IMR-90 (cell line): ENCODE measurements around the gene PANK4. TPM values are rescaled to one million over a fixed set of nuclear protein-coding genes. Genes with fewer than 3 reads are reported as not detected.

ENCODE experiments used
- ATAC-seq: fragments of 200-7000 bp; cut with Tn5 transposase; 2 replicates; pipeline ENCODE4 v1.9.1; 2020; ENCODE audit warnings: low read depth, mild to moderate bottlenecking, moderate library complexity
- BruUV-seq: library from RNA; stranded (reverse); fragments of 400-500 nt; replicated peaks from 2 replicates; lab custom pipeline; 2021; lab: Mats Ljungman, UMichigan
- CTCF ChIA-PET: fragments of 300-600 bp; formaldehyde crosslinking; extraction: SDS; loops from one replicate; lab custom pipeline; 2021; ENCODE audit warnings: antibody characterized with exemption; lab: Yijun Ruan, JAX
- POLR2A ChIA-PET: fragments of 300-600 bp; sonication (Branson Sonifier 250); formaldehyde crosslinking; loops from one replicate; lab custom pipeline; 2022; ENCODE audit warnings: antibody characterized with exemption; ENCODE audit not compliant: unreplicated experiment; lab: Charles Lee
- DNase-seq: peaks from one replicate; pipeline ENCODE4 v3.0.0; 2013
- H2AFZ ChIP-seq: replicated peaks from 2 replicates; pipeline ENCODE3; 2013; ENCODE audit warnings: low read length, mild to moderate bottlenecking; ENCODE audit not compliant: poor library complexity
- H2AK5ac ChIP-seq: 2 replicates; pipeline ENCODE4 v1.6.1; 2013; ENCODE audit warnings: low read depth, low read length, inconsistent platforms
- H2AK9ac ChIP-seq: replicated peaks from 2 replicates; pipeline ENCODE3; 2013; ENCODE audit warnings: mild to moderate bottlenecking, low read depth, low read length, moderate library complexity; ENCODE audit not compliant: poor library complexity
- H2BK120ac ChIP-seq: 2 replicates; pipeline ENCODE4 v1.6.1; 2013; ENCODE audit warnings: low read depth, low read length, inconsistent platforms
- H2BK15ac ChIP-seq: 3 replicates; pipeline ENCODE4 v1.6.1; 2013; ENCODE audit warnings: low read depth, low read length, inconsistent platforms
- H2BK20ac ChIP-seq: 2 replicates; pipeline ENCODE4 v1.6.1; 2013; ENCODE audit warnings: low read depth, mild to moderate bottlenecking, inconsistent platforms, low read length, moderate library complexity
- H2BK5ac ChIP-seq: 2 replicates; pipeline ENCODE4 v1.6.1; 2013; ENCODE audit warnings: mild to moderate bottlenecking, low read depth, low read length, inconsistent platforms; ENCODE audit not compliant: poor library complexity, severe bottlenecking
- H3K14ac ChIP-seq: replicated peaks from 2 replicates; pipeline ENCODE4 v1.6.1; 2013; ENCODE audit warnings: low read depth, low read length, inconsistent platforms
- H3K18ac ChIP-seq: 2 replicates; pipeline ENCODE4 v1.6.1; 2013; ENCODE audit warnings: low read depth, low read length, control low read depth
- H3K23ac ChIP-seq: 2 replicates; pipeline ENCODE4 v1.6.1; 2013; ENCODE audit warnings: low read depth, low read length, inconsistent platforms
- H3K27ac ChIP-seq: 2 replicates; pipeline ENCODE4 v1.5.1; 2013; ENCODE audit warnings: mild to moderate bottlenecking, control low read depth, low read length; ENCODE audit not compliant: insufficient read depth
- H3K27me3 ChIP-seq: 2 replicates; pipeline ENCODE4 v1.6.1; 2013; ENCODE audit warnings: low read length; ENCODE audit not compliant: control insufficient read depth, insufficient read depth
- H3K36me3 ChIP-seq: 2 replicates; pipeline ENCODE4 v1.6.1; 2013; ENCODE audit warnings: low read length, mixed read lengths; ENCODE audit not compliant: control insufficient read depth, insufficient read depth
- H3K4ac ChIP-seq: 2 replicates; pipeline ENCODE4 v1.6.1; 2013; ENCODE audit warnings: low read depth, low read length, inconsistent platforms
- H3K4me1 ChIP-seq: 2 replicates; pipeline ENCODE4 v1.6.1; 2013; ENCODE audit warnings: low read length, mixed read lengths; ENCODE audit not compliant: control insufficient read depth, insufficient read depth
- H3K4me2 ChIP-seq: 2 replicates; pipeline ENCODE4 v1.6.1; 2013; ENCODE audit warnings: low read depth, mild to moderate bottlenecking, control low read depth, low read length, moderate library complexity
- H3K4me3 ChIP-seq: 2 replicates; pipeline ENCODE4 v1.5.1; 2013; ENCODE audit warnings: low read depth, mild to moderate bottlenecking, control low read depth, low read length, moderate library complexity; ENCODE audit not compliant: insufficient read depth
- H3K56ac ChIP-seq: 2 replicates; pipeline ENCODE4 v1.6.1; 2013; ENCODE audit warnings: low read length, inconsistent platforms; ENCODE audit not compliant: insufficient read depth; ENCODE audit errors: extremely low read depth
- H3K79me1 ChIP-seq, 2 experiments: 2 replicates each; pipeline ENCODE4 v1.6.1; 2013; ENCODE audit warnings: low read length in 2 of 2, inconsistent platforms in 1 of 2, low read depth in 1 of 2
- H3K9ac ChIP-seq: 2 replicates; pipeline ENCODE4 v1.6.1; 2013; ENCODE audit warnings: low read depth, low read length, control low read depth
- H3K9me1 ChIP-seq: 2 replicates; pipeline ENCODE4 v1.6.1; 2013; ENCODE audit warnings: low read length, inconsistent platforms; ENCODE audit not compliant: insufficient read depth
- H3K9me3 ChIP-seq: 2 replicates; pipeline ENCODE4 v1.6.1; 2013; ENCODE audit warnings: low read length; ENCODE audit not compliant: control insufficient read depth, insufficient read depth
- H4K20me1 ChIP-seq: 2 replicates; pipeline ENCODE4 v1.6.1; 2013; ENCODE audit warnings: low read length, inconsistent platforms; ENCODE audit not compliant: insufficient read depth
- H4K5ac ChIP-seq: 2 replicates; pipeline ENCODE4 v1.6.1; 2013; ENCODE audit warnings: mild to moderate bottlenecking, low read depth, low read length, control low read depth
- H4K8ac ChIP-seq, 2 experiments: 2 replicates each; pipeline ENCODE4 v1.6.1; 2013; ENCODE audit warnings: low read depth in 2 of 2, low read length in 2 of 2, control low read depth in 1 of 2, inconsistent platforms in 1 of 2
- H4K91ac ChIP-seq: 2 replicates; pipeline ENCODE4 v1.6.1; 2013; ENCODE audit warnings: low read depth, low read length, inconsistent platforms; ENCODE audit not compliant: insufficient read depth
- BHLHE40 ChIP-seq: fragments of 150-350 bp; IDR thresholded peaks from 2 replicates; pipeline ENCODE4 v1.6.1; 2016; ENCODE audit warnings: mild to moderate bottlenecking, low read depth, low read length
- CHD1 ChIP-seq: IDR thresholded peaks from 2 replicates; pipeline ENCODE4 v1.6.1; 2012; ENCODE audit warnings: low read depth, low read length, improper control_type of control experiment
- FOS ChIP-seq: fragments of 150-350 bp; IDR thresholded peaks from 2 replicates; pipeline ENCODE4 v1.6.1; 2016; ENCODE audit warnings: low read depth, low read length
- MAFK ChIP-seq: IDR thresholded peaks from 2 replicates; pipeline ENCODE4 v1.6.1; 2012; ENCODE audit warnings: low read depth, low read length, improper control_type of control experiment
- MAZ ChIP-seq: IDR thresholded peaks from 2 replicates; pipeline ENCODE4 v1.6.1; 2012; ENCODE audit warnings: low read depth, mild to moderate bottlenecking, low read length, improper control_type of control experiment, moderate library complexity, borderline replicate concordance
- NFE2L2 ChIP-seq: fragments of 150-350 bp; IDR thresholded peaks from 2 replicates; pipeline ENCODE4 v1.6.1; 2016; ENCODE audit warnings: low read depth, mild to moderate bottlenecking, low read length
- RAD21 ChIP-seq: IDR thresholded peaks from 2 replicates; pipeline ENCODE4 v1.6.1; 2012; ENCODE audit warnings: low read length, improper control_type of control experiment
- RFX5 ChIP-seq: IDR thresholded peaks from 2 replicates; pipeline ENCODE4 v1.8.0; 2012; ENCODE audit warnings: low read depth, mild to moderate bottlenecking, low read length, moderate library complexity
- WGBS, 2 experiments: methylation state at CpG; one replicate each; pipeline versions ENCODE4 v1.1.5 to v1.1.7; 2013; ENCODE audit warnings: missing lambda C conversion rate in 2 of 2; ENCODE audit not compliant: insufficient read length in 1 of 2; ENCODE audit errors: extremely low coverage in 2 of 2; 5-methylcytosine and 5-hydroxymethylcytosine counted together
- dilution Hi-C: fragments of 300-500 bp; cut with HindIII; formaldehyde crosslinking; loops from one replicate; pipeline ENCODE4 v1.14.3; 2018; ENCODE audit warnings: low sequenced_read_pairs; ENCODE audit not compliant: unreplicated experiment
- in situ Hi-C: fragments of 300-500 bp; cut with MboI; formaldehyde crosslinking; loops from 3 replicates; pipeline ENCODE4 v1.14.3; 2019; ENCODE audit warnings: low sequenced_read_pairs, inconsistent platforms, mixed read lengths
- intact Hi-C: fragments of 100-400 bp; cut with micrococcal nuclease; formaldehyde crosslinking; loops from 2 replicates; pipeline ENCODE4 v1.10.0; 2022
- polyA plus RNA-seq, 3 experiments: library from polyadenylated mRNA; depleted of rRNA; stranded (reverse); fragments of >200 nt; gene quantifications; 2 replicates each; pipeline ENCODE4 v1.2.3, GENCODE V29; 2012; ENCODE audit warnings: low replicate concordance in 1 of 3
- total RNA-seq: library from RNA; depleted of rRNA; stranded (reverse); fragments of >200 nt; gene quantifications from 2 replicates; pipeline ENCODE4 v1.2.3, GENCODE V29; 2012
- TF ChIP-seq, protein P1 (sequence below): conservative IDR thresholded peaks from 2 replicates; pipeline ENCODE4 v1.5.1; 2012; ENCODE audit warnings: mild to moderate bottlenecking, low read depth, low read length, improper control_type of control experiment
- TF ChIP-seq, protein P2 (sequence below): fragments of 150-350 bp; IDR thresholded peaks from 2 replicates; pipeline ENCODE4 v1.6.1; 2016; ENCODE audit warnings: low read depth, mild to moderate bottlenecking, low read length, moderate library complexity, borderline replicate concordance

PANK4 gene
- total and polyA plus RNA-seq, 2 of the 4 experiments (the other 2 are of a cell fraction): 14.0 to 18.5 TPM

DNA sequence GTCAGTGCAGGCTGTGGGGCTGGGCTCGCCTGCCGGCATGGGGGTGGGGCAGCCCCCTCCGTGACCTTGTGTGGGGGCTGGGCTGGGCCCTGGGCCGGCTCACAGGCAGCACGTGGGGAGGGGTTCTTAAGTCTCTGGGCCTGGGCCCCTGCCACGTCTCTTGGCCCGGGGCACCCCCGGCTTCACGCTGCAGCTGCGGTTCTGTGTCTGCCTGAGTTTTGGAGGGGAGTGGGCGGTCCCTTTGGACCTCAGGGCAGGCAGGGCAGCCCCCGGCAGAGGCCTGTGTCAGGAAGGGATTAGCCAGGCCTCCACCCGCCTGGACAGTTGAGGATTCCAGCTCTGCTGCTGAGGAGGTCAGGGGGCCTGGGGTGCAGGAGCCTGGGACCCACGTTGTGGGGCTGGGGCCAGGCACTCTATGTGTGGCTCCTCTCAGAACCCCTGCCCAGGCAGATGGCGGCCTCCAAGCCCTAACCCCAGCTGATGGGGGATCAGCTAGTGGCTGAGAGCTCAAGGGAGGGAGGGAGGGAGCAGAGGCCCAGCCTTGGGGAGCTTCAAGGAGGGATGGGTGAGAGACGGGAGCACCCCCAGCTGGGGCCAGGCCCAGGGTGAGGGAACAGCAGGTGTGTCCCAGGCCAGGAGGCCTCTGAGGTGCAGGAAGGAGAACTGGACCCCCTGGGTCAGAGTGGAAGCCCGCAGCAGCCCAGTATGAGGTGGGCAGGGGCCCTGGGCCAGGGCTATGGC lies 52.1 kb downstream of the PANK4 start:
- Histone ChIP-seq H3K4ac (no peak overlapping the region), H3K18ac (no peak overlapping the region), H3K9ac (no peak overlapping the region), H3K79me1 (no peaks in the 10 kb centered on the region), H3K4me2 (no peak overlapping the region), H3K56ac (no peak overlapping the region), H3K14ac (no peak overlapping the region), H3K27me3 (peaks cover 36% of the 10 kb centered on the region), H4K5ac (no peak overlapping the region), H3K23ac (no peak overlapping the region), H2BK20ac (no peak overlapping the region), H3K9me3 (no peaks in the 10 kb centered on the region), H4K91ac (no peak overlapping the region), H3K27ac (no peak overlapping the region), H2BK15ac (no peak overlapping the region), H3K36me3 (no peaks in the 10 kb centered on the region), H2BK120ac (no peak overlapping the region), H4K8ac (no peak overlapping the region), H2AK9ac (no peak overlapping the region), H2AK5ac (no peak overlapping the region), H2BK5ac (no peak overlapping the region), H3K4me1 (no peaks in the 10 kb centered on the region), H3K4me3 (no peak overlapping the region), H4K20me1 (no peaks in the 10 kb centered on the region), H3K9me1 (no peaks in the 10 kb centered on the region), H2AFZ (no peak overlapping the region)
- ATAC-seq: no peak
- no TSS peak for BruUV-seq
- ChIA-PET CTCF (no interaction called here), POLR2A (no interaction called here)
- dilution Hi-C loops: no loop called here
- in situ Hi-C loops: no loop called here
- TF ChIP-seq RAD21 (no peak), FOS (no peak), CHD1 (no peak), RFX5 (no peak), NFE2L2 (no peak), BHLHE40 (no peak), MAFK (no peak), MAZ (no peak)
- TF ChIP-seq, protein P1, sequence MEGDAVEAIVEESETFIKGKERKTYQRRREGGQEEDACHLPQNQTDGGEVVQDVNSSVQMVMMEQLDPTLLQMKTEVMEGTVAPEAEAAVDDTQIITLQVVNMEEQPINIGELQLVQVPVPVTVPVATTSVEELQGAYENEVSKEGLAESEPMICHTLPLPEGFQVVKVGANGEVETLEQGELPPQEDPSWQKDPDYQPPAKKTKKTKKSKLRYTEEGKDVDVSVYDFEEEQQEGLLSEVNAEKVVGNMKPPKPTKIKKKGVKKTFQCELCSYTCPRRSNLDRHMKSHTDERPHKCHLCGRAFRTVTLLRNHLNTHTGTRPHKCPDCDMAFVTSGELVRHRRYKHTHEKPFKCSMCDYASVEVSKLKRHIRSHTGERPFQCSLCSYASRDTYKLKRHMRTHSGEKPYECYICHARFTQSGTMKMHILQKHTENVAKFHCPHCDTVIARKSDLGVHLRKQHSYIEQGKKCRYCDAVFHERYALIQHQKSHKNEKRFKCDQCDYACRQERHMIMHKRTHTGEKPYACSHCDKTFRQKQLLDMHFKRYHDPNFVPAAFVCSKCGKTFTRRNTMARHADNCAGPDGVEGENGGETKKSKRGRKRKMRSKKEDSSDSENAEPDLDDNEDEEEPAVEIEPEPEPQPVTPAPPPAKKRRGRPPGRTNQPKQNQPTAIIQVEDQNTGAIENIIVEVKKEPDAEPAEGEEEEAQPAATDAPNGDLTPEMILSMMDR: no peak
- TF ChIP-seq, protein P2, sequence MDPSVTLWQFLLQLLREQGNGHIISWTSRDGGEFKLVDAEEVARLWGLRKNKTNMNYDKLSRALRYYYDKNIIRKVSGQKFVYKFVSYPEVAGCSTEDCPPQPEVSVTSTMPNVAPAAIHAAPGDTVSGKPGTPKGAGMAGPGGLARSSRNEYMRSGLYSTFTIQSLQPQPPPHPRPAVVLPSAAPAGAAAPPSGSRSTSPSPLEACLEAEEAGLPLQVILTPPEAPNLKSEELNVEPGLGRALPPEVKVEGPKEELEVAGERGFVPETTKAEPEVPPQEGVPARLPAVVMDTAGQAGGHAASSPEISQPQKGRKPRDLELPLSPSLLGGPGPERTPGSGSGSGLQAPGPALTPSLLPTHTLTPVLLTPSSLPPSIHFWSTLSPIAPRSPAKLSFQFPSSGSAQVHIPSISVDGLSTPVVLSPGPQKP: no peak
- no peak for DNase-seq
- 31% methylated on average over 7 of the region's 17 CpGs; no CpG with 5 or more reads in 1 of the 2 experiments for WGBS, 2 experiments
- intact Hi-C loops: no loop called here
